ENCODE results near the gene PML. TPM values are rescaled to one million over a fixed set of nuclear protein-coding genes. Genes with fewer than 3 reads are reported as not detected.

PML gene
- total RNA-seq, 1 experiment from 2014 or later: 67.2 TPM

- H3K27me3 ChIP-seq (ENCODE audit: insufficient read depth, low read depth): no peaks in the 10 kb centered on the region
- H2AFZ ChIP-seq: no peak overlapping the region
- BruUV-seq (replicated peaks): no TSS peak
These were observed 48.3 kb downstream of the PML start for GRCh38 chr15:74042603-74043424.

GRCh38 chr15:74043425-74044266, 49.1 kb downstream of the PML start:
- ChIA-PET CTCF (no interaction called here), POLR2A (ENCODE audit: unreplicated experiment) (interaction anchor here (0.8 kb wide), 1 partner anchor 558 kb away, joined by 6 read pairs; no protein-coding TSS in a partner anchor)
- Histone ChIP-seq H3K27me3 (ENCODE audit: insufficient read depth, low read depth) (no peaks in the 10 kb centered on the region), H3K36me3 (ENCODE audit: low read depth) (no peaks in the 10 kb centered on the region), H3F3A (ENCODE audit: insufficient read depth, low read depth) (no peaks in the 10 kb centered on the region), H3K9me2 (ENCODE audit: insufficient read depth) (no peaks in the 10 kb centered on the region), H2AFZ (no peak overlapping the region), H3K4me1 (replicated peaks; ENCODE audit: insufficient read depth) (peaks cover 7% of the 10 kb centered on the region; the same call in 1 of the 2 replicates), H3K4me3 (no peak overlapping the region), H3K9me3 (ENCODE audit: insufficient read depth, low read depth) (no peaks in the 10 kb centered on the region), H3K79me2 (ENCODE audit: low read depth) (no peaks in the 10 kb centered on the region), H4K20me1 (ENCODE audit: insufficient read depth) (no peaks in the 10 kb centered on the region), H3K4me2 (no peak overlapping the region), H3K27ac (no peak overlapping the region)
- BruUV-seq (replicated peaks): no TSS peak
- DNase-seq: no peak
- no peak for TF ChIP-seq EZH2 (IDR thresholded peaks at IDR 0.05; ENCODE audit: low read depth)
- no peak for TF ChIP-seq CTCF (conservative IDR thresholded peaks at IDR 0.05)
- intact Hi-C loops (cut with micrococcal nuclease; ENCODE audit: unreplicated experiment): no loop called here

More at GRCh38 chr15:74042603-74043424, 48.3 kb downstream of the PML start:
- ChIA-PET CTCF (no interaction called here), POLR2A (ENCODE audit: unreplicated experiment) (no interaction called here)
- TF ChIP-seq CTCF (conservative IDR thresholded peaks at IDR 0.05) (no peak), EZH2 (IDR thresholded peaks at IDR 0.05; ENCODE audit: low read depth) (no peak)
- intact Hi-C loops (cut with micrococcal nuclease; ENCODE audit: unreplicated experiment): no loop called here
- H3K9me2 ChIP-seq (ENCODE audit: insufficient read depth): no peaks in the 10 kb centered on the region
- peaks cover 7% of the 10 kb centered on the region; the same call in 1 of the 2 replicates for H3K4me1 ChIP-seq (replicated peaks; ENCODE audit: insufficient read depth)
- no peaks in the 10 kb centered on the region for H3K36me3 ChIP-seq (ENCODE audit: low read depth)
- DNase-seq: no peak
- H3K9me3 ChIP-seq (ENCODE audit: insufficient read depth, low read depth): no peaks in the 10 kb centered on the region
- H3K79me2 ChIP-seq (ENCODE audit: low read depth): no peaks in the 10 kb centered on the region
- no peak overlapping the region for H3K4me2 ChIP-seq
- no peaks in the 10 kb centered on the region for H3F3A ChIP-seq (ENCODE audit: insufficient read depth, low read depth)
- no peaks in the 10 kb centered on the region for H4K20me1 ChIP-seq (ENCODE audit: insufficient read depth)
- no peak overlapping the region for H3K27ac ChIP-seq
- no peak overlapping the region for H3K4me3 ChIP-seq

- DNase-seq: no peak
- intact Hi-C loops (cut with micrococcal nuclease; ENCODE audit: unreplicated experiment): no loop called here
- BruUV-seq (replicated peaks): no TSS peak
- no peaks in the 10 kb centered on the region for H3K9me3 ChIP-seq (ENCODE audit: insufficient read depth, low read depth)
- H3K27ac ChIP-seq: no peak overlapping the region
- H3K4me1 ChIP-seq (replicated peaks; ENCODE audit: insufficient read depth): peaks cover 9% of the 10 kb centered on the region
- no peaks in the 10 kb centered on the region for H3K27me3 ChIP-seq (ENCODE audit: insufficient read depth, low read depth)
- TF ChIP-seq EZH2 (IDR thresholded peaks at IDR 0.05; ENCODE audit: low read depth): no peak
- no peak for TF ChIP-seq CTCF (conservative IDR thresholded peaks at IDR 0.05)
- no peaks in the 10 kb centered on the region for H3K9me2 ChIP-seq (ENCODE audit: insufficient read depth)
- no peak overlapping the region for H3K4me2 ChIP-seq
- no peaks in the 10 kb centered on the region for H4K20me1 ChIP-seq (ENCODE audit: insufficient read depth)
- H3K4me3 ChIP-seq: no peak overlapping the region
- POLR2A ChIA-PET (ENCODE audit: unreplicated experiment): interaction anchor here (0.8 kb wide), 1 partner anchor 557 kb away, joined by 6 read pairs; no protein-coding TSS in a partner anchor
- H3K79me2 ChIP-seq (ENCODE audit: low read depth): no peaks in the 10 kb centered on the region
- H3K36me3 ChIP-seq (ENCODE audit: low read depth): no peaks in the 10 kb centered on the region
- peaks cover 2% of the 10 kb centered on the region; the same call in 1 of the 2 replicates for H3F3A ChIP-seq (ENCODE audit: insufficient read depth, low read depth)
- H2AFZ ChIP-seq: no peak overlapping the region
- CTCF ChIA-PET: interaction anchor here (0.6 kb wide), 1 partner anchor 84 kb away, joined by 3 read pairs; no protein-coding TSS in a partner anchor
These were observed 50.0 kb downstream of the PML start for GRCh38 chr15:74044267-74045110.

Data from PC-9 (cell line).